Frontal cortex (tissue), 4 donors: ENCODE data around the gene LYZL1. TPM values are rescaled to one million over a fixed set of nuclear protein-coding genes. Genes with fewer than 3 reads are reported as not detected.
"Not testable (repeated sequence)": the region's sequence is repeated elsewhere in the genome, so short reads cannot be mapped to it uniquely, and the experiment has no call there.

Experiments used
- DNase-seq, 2 donors: peaks; one replicate each; pipeline ENCODE4 v3.0.0; 2012; ENCODE audit warnings: low spot score in 2 of 2
- FAIRE-seq: peaks from 2 replicates; lab custom pipeline; 2012; peaks lifted over from hg19 to GRCh38; lab: Jason Lieb, UNC
- total RNA-seq: library from RNA; depleted of rRNA; stranded (reverse); fragments of >200 nt; gene quantifications from one replicate; pipeline ENCODE4 v1.2.3, GENCODE V29; 2014
- donor health status: control.
- donor health status: control.
- donor health status: control.

The LYZL1 gene
- total RNA-seq, 1 donor from 2014 or later = not detected

- FAIRE-seq = no peak
- DNase-seq = no peak
Observed at GRCh38 chr10:29257784-29258135, 31.1 kb upstream of the LYZL1 start.

- FAIRE-seq (no peak), DNase-seq (no peak)
Observed at GRCh38 chr10:29259498-29259897, 29.4 kb upstream of the LYZL1 start.

- FAIRE-seq = no peak
- no peak for DNase-seq
Observed at GRCh38 chr10:29263506-29263905, 25.4 kb upstream of the LYZL1 start.

- DNase-seq (no peak), FAIRE-seq (no peak)
Observed at GRCh38 chr10:29265210-29265768, 23.6 kb upstream of the LYZL1 start.

- no peak for DNase-seq
- no peak for FAIRE-seq
Observed at GRCh38 chr10:29266641-29267040, 22.2 kb upstream of the LYZL1 start.

- no peak for DNase-seq
- no peak for FAIRE-seq
Observed at GRCh38 chr10:29268011-29268410, 20.9 kb upstream of the LYZL1 start.

- no peak for FAIRE-seq
- DNase-seq = no peak
Observed at GRCh38 chr10:29269486-29269885, 19.4 kb upstream of the LYZL1 start.

- DNase-seq (no peak), FAIRE-seq (no peak)
Observed at GRCh38 chr10:29270883-29271282, 18.0 kb upstream of the LYZL1 start.

GRCh38 chr10:29271877-29272276 lies 17.0 kb upstream of the LYZL1 start:
- DNase-seq = no peak

GRCh38 chr10:29273478-29273877 lies 15.4 kb upstream of the LYZL1 start:
- no peak for DNase-seq
- FAIRE-seq = no peak

More at GRCh38 chr10:29271877-29272276, 17.0 kb upstream of the LYZL1 start:
- no peak for FAIRE-seq

- DNase-seq = no peak
- no peak for FAIRE-seq
Observed at GRCh38 chr10:29276251-29276850, 12.5 kb upstream of the LYZL1 start.

GRCh38 chr10:29277296-29277695 lies 11.6 kb upstream of the LYZL1 start:
- FAIRE-seq = no peak
- no peak for DNase-seq

- no peak for FAIRE-seq
Observed at GRCh38 chr10:29279779-29280487, 8.9 kb upstream of the LYZL1 start.

GRCh38 chr10:29280488-29280840 lies 8.4 kb upstream of the LYZL1 start:
- no peak for DNase-seq
- FAIRE-seq = no peak

More at GRCh38 chr10:29279779-29280487, 8.9 kb upstream of the LYZL1 start:
- no peak for DNase-seq

- FAIRE-seq (no peak), DNase-seq (no peak)
Observed at GRCh38 chr10:29285624-29286051, 3.2 kb upstream of the LYZL1 start.

- FAIRE-seq (peak; percentile 21), DNase-seq (no peak)
Observed at GRCh38 chr10:29287635-29288034, 1.2 kb upstream of the LYZL1 start.

- not testable (repeated sequence) for FAIRE-seq, DNase-seq
Observed at GRCh38 chr10:29291561-29291960, 2.7 kb downstream of the LYZL1 start.

GRCh38 chr10:29292406-29292805 lies 3.5 kb downstream of the LYZL1 start:
- DNase-seq, FAIRE-seq: not testable (repeated sequence)

- no peak for FAIRE-seq
- DNase-seq = no peak
Observed at GRCh38 chr10:29295813-29296212, 6.9 kb downstream of the LYZL1 start.

GRCh38 chr10:29297678-29298077 lies 8.8 kb downstream of the LYZL1 start:
- no peak for DNase-seq
- no peak for FAIRE-seq

- DNase-seq = no peak
- no peak for FAIRE-seq
Observed at GRCh38 chr10:29301359-29301910, 12.6 kb downstream of the LYZL1 start.
